ENCODE data around the gene DDO. TPM values are rescaled to one million over a fixed set of nuclear protein-coding genes. Genes with fewer than 3 reads are reported as not detected.

Gene DDO
- total RNA-seq, 4 donors from 2014 or later, result 1.4 to 3.6 (median 2.3) TPM

DNA sequence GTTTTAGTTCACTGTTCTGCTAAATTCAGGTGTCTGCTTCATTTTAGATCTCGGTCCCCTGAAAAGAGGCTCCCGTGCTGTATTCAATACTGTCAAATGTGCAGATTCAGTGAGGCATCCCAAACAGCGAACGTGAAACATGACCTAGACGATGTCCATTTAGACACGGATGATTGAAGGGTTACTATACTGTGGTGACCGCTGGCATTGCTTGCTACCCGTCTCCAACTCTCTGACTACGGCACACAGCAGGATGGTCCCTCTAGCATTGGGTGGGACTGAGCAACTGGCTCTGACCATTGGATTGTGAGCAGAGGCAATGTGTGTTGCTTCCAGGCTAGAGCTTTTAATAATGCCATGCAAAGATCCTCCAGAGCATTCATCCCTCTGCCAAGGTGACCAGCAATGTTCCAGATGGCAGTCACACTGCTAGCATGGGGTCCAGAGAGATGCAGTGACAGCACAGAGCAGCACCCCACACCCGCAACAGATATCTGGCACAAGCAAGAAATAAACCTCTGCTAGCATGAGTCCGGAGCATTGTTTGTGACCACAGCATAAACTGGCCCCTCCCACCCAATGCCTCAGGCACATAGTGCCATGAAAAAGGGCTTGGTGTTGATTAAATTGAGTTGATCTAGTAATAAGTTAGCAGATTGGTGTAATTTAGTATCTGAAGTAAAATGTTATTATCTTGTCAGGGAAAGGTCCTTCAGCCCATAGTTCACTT lies 66.2 kb downstream of the DDO start:
- no peaks in the 10 kb centered on the region for H3K27me3 ChIP-seq
- ATAC-seq, result no peak
- WGBS, 2 donors (ENCODE audit: low coverage in 1 of 2), result 72 to 76% methylated on average over 2 to 9 of the region's 11 CpGs
- H3K27ac ChIP-seq, result peak overlapping the region in 3 of 4 donors; percentile 44 to 98 (median 97)
- H3K9me3 ChIP-seq, result no peaks in the 10 kb centered on the region
- peaks cover 0 to under 1% of the 10 kb centered on the region in 2 donors for H3K36me3 ChIP-seq
- TF ChIP-seq POLR2AphosphoS5 (IDR thresholded peaks at IDR 0.05) (no peak), EP300 (IDR thresholded peaks at IDR 0.05) (no peak), POLR2A (IDR thresholded peaks at IDR 0.05) (no peak)
- TF ChIP-seq, protein P1, sequence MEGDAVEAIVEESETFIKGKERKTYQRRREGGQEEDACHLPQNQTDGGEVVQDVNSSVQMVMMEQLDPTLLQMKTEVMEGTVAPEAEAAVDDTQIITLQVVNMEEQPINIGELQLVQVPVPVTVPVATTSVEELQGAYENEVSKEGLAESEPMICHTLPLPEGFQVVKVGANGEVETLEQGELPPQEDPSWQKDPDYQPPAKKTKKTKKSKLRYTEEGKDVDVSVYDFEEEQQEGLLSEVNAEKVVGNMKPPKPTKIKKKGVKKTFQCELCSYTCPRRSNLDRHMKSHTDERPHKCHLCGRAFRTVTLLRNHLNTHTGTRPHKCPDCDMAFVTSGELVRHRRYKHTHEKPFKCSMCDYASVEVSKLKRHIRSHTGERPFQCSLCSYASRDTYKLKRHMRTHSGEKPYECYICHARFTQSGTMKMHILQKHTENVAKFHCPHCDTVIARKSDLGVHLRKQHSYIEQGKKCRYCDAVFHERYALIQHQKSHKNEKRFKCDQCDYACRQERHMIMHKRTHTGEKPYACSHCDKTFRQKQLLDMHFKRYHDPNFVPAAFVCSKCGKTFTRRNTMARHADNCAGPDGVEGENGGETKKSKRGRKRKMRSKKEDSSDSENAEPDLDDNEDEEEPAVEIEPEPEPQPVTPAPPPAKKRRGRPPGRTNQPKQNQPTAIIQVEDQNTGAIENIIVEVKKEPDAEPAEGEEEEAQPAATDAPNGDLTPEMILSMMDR (IDR thresholded peaks at IDR 0.05), result no peak
- H3K4me3 ChIP-seq, result no peak overlapping the region
- peaks cover 0 to 71% (median 8%) of the 10 kb centered on the region in 3 donors for H3K4me1 ChIP-seq

DNA sequence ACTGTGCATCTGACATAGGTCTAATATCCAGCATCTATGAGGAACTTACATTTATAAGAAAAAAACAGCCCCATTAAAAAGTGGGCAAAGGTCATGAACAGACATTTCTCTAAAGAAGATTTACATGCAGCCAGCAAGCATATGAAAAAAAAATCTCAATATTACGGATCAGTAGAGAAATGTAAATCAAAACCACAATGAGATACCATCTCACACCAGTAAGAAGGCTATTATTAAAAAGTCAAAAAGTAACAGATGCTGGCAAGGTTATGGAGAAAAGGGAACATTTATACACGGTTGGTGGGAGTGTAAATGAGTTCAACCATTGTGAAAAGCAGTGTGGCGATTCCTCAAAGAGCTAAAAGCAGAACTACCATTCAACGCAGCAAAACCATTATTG lies 70.3 kb downstream of the DDO start:
- 80% methylated on average over 3 to 4 of the region's 4 CpGs for WGBS, 2 donors (ENCODE audit: low coverage in 1 of 2)
- Histone ChIP-seq H3K4me3 (no peak overlapping the region), H3K4me1 (peaks cover 3 to 72% (median 17%) of the 10 kb centered on the region in 3 donors), H3K36me3 (peaks cover 0 to 2% of the 10 kb centered on the region in 2 donors), H3K27ac (no peak overlapping the region), H3K9me3 (no peaks in the 10 kb centered on the region), H3K27me3 (no peaks in the 10 kb centered on the region)
- ATAC-seq, result no peak
- no peak for TF ChIP-seq POLR2AphosphoS5 (IDR thresholded peaks at IDR 0.05)
- TF ChIP-seq, protein P1 (IDR thresholded peaks at IDR 0.05), result no peak

DNA sequence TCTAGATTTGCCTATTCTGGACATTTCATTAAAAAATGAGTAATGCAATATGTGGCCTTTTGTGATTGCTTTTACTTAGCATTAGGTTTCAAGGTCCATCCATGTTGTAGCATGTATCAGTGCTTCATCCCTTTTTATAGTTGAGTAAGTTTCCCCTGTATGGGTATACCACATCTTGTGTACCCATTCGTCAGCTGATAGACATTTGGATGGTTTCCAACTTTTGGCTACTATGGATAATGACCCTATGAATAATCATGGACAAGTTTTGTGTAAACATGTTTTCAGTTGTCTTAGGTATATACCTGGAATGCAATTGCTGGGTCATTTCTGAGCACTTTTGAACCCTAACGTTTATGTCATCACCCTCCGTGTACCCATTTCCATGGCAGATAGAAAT lies 72.6 kb downstream of the DDO start:
- peaks cover 3 to 66% (median 21%) of the 10 kb centered on the region in 3 donors for H3K4me1 ChIP-seq
- no peak for ATAC-seq
- no peaks in the 10 kb centered on the region for H3K27me3 ChIP-seq
- WGBS, 2 donors (ENCODE audit: low coverage in 1 of 2), result 100% methylated on average over 2 of the region's 3 CpGs; no CpG with 5 or more reads in 1 of the 2 donors
- TF ChIP-seq POLR2AphosphoS5 (IDR thresholded peaks at IDR 0.05) (no peak), EP300 (IDR thresholded peaks at IDR 0.05) (no peak), POLR2A (IDR thresholded peaks at IDR 0.05) (no peak)
- TF ChIP-seq, protein P1 (IDR thresholded peaks at IDR 0.05), result no peak
- H3K27ac ChIP-seq, result no peak overlapping the region
- peaks cover 0 to 2% of the 10 kb centered on the region in 2 donors for H3K36me3 ChIP-seq
- H3K4me3 ChIP-seq, result no peak overlapping the region
- no peaks in the 10 kb centered on the region for H3K9me3 ChIP-seq

Other genes with a start within 250 kb of the DDO start
- 10 to 100 TPM; 11.8 to 27.7 (median 24.5) TPM for gene WASF1, start 235.9 kb downstream of the DDO start, total RNA-seq
- gene CDC40, start 235.1 kb downstream of the DDO start, total RNA-seq, result 10 to 100 TPM; 11.8 to 25.9 (median 18.3) TPM
- gene METTL24, start 57.2 kb downstream of the DDO start, total RNA-seq, result 10 to 100 TPM; 18.6 to 33.6 (median 24.4) TPM
- gene SLC22A16, start 61.0 kb upstream of the DDO start, total RNA-seq, result 1 to 10 TPM in 2 of 4 donors, under 1 TPM in 1, not detected in 1; 0.35 to 5.4 (median 1.8) TPM

Measured in gastroesophageal sphincter (tissue), 4 donors.